Right lobe of liver (tissue), 6 donors: ENCODE data around the gene UACA. TPM values are rescaled to one million over a fixed set of nuclear protein-coding genes. Genes with fewer than 3 reads are reported as not detected.
"Not testable (repeated sequence)": the region's sequence is repeated elsewhere in the genome, so short reads cannot be mapped to it uniquely, and the experiment has no call there.

Experiments
- ATAC-seq, 4 donors: fragments of 200-7000 bp; cut with Tn5 transposase; one replicate each; pipeline ENCODE4 v1.9.1; 2020; ENCODE audit warnings: mild to moderate bottlenecking in 4 of 4, moderate library complexity in 4 of 4
- DNase-seq, 3 donors: peaks; one replicate each; pipeline ENCODE4 v3.0.0-alpha.2; 2020
- H3K27ac ChIP-seq, 3 donors: fragments of 200-600 bp; one replicate each; pipeline ENCODE4 v1.8.0; 2022
- H3K27me3 ChIP-seq, 2 donors: fragments of 200-600 bp; one replicate each; pipeline ENCODE4 v1.8.0; 2022
- H3K36me3 ChIP-seq, 4 donors: fragments of 200-600 bp; sonication (generic) in 1 of 4; one replicate each; pipeline versions ENCODE4 v1.5.1 to v1.8.0; 2017 to 2022; ENCODE audit warnings: control low read depth in 1 of 4
- H3K4me1 ChIP-seq, 4 donors: fragments of 200-600 bp; sonication (generic) in 1 of 4; one replicate each; pipeline versions ENCODE4 v1.5.1 to v1.8.0; 2017 to 2022; ENCODE audit warnings: control low read depth in 1 of 4
- H3K4me3 ChIP-seq, 3 donors: fragments of 200-600 bp; one replicate each; pipeline ENCODE4 v1.8.0; 2022
- H3K9me3 ChIP-seq, 4 donors: fragments of 200-600 bp; sonication (generic) in 1 of 4; one replicate each; pipeline versions ENCODE4 v1.5.1 to v1.8.0; 2017 to 2022; ENCODE audit warnings: control low read depth in 1 of 4
- POLR2A ChIP-seq: fragments of 450-650 bp; IDR thresholded peaks from one replicate; pipeline ENCODE4 v1.6.1; 2017; ENCODE audit warnings: antibody characterized with exemption, mild to moderate bottlenecking
- WGBS: methylation state at CpG from one replicate; pipeline ENCODE4 v1.1.6; 2018; ENCODE audit warnings: low coverage, low lambda C conversion rate; ENCODE audit not compliant: insufficient coverage; ENCODE audit errors: missing lambda C conversion rate; 5-methylcytosine and 5-hydroxymethylcytosine counted together
- intact Hi-C, 2 donors: fragments of 100-400 bp; cut with DNase I; formaldehyde crosslinking; loops; one replicate each; pipeline versions ENCODE4 v1.11.2 to v1.14.1; 2022
- total RNA-seq, 6 experiments: library from RNA; depleted of rRNA in 2 of 6; stranded (reverse); fragments of >200 nt in 2 of 6; fragmentation: NEBNext Ultra II Directional in 3 of 6; extraction: Animal tissue kit (Norgen Biotek cat#: 25700) in 3 of 6; gene quantifications; one replicate each; pipeline versions ENCODE4 v1.1.0 to v1.2.4, GENCODE V29; 2016 to 2023
- TF ChIP-seq, protein P1 (sequence below), 4 donors: fragments of 200-600 bp in 3 of 4; fragments of 450-650 bp in 1 of 4; IDR thresholded peaks; one replicate each; pipeline versions ENCODE4 v1.5.1 to v1.8.0; 2016 to 2022; ENCODE audit warnings: antibody characterized with exemption in 4 of 4, mild to moderate bottlenecking in 2 of 4
- donor health status: DM: no; HTN: yes; CAD: no.
- donor health status: DM: no; HTN: no; CAD: no.
- donor health status: DM: no; HTN: no; CAD: no.
- donor health status: DM: no; HTN: yes; CAD: no.
- donor health status: DM: no; HTN: yes; CAD: no.

UACA gene
- total RNA-seq, 6 experiments from 2014 or later: 10.1 to 22.3 (median 14.4) TPM

DNA sequence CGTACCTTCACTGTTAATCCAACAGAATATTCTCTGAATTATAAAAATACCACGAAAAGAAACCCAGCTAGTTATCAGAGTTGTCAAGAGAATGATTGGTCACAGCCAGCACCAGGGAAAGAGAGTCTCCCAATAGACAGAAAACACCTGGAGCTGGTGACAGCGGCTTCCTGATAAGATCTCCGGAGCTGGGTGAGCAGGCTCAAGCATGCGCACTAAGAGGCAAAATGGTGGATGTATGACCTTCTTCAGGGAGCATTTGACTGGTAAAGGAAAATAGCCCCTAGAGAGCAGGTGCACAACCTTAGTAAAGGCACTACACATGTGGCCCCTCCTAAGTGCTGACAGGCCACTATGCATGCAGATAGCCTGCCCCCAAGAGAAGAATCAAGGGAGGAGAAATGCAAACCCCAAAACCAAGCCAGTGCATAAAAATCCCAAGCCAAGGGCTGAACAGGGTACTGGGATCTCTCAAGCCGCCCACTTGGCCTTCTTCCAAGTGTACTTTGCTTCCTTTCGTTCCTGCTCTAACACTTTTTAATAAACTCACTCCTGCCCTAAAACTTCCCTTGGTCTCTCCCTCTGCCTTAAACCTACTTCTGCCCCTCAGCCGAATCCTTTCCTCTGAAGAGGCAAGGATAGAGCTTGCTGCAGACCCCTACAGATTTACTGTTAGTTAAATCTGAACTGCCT is 93.2 kb downstream of the UACA start:
- intact Hi-C loops: no loop called here
- H3K27ac ChIP-seq: no peak overlapping the region
- ATAC-seq: peak; percentile 73 to 86 (median 78)

DNA sequence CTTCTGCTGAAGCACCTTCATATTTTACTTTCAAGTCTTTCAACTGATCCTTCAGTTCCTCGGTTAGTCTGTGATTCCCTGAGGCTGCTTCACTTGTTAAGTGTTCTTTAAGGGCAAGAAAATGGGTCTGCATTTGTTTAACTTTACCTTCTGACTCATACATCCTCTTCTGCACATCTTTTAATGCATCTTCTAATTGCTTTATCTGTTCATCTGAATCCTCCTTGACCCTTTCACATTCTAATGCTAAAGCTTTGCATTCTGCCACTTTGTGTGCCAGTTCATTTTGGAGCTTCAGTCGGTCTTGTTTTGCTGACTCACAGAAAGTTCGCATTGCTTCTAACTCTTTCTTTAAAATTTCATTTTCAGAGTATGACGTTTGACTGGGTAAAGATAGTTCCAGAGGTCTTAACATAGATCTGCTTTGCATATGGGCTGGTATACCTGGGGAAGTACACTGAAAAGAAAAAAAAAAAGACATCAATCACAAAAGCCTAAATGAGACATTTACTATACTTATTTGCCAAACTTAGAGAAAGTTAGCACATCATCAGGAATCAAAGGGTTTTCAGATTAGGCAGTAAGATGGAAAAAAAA is 94.3 kb downstream of the UACA start:
- H3K4me1 ChIP-seq: peaks cover 0 to 7% (median 3%) of the 10 kb centered on the region in 4 donors
- intact Hi-C loops: no loop called here
- no peak for DNase-seq
- ATAC-seq: no peak
- peaks cover 0 to 17% (median 0%) of the 10 kb centered on the region in 4 donors for H3K36me3 ChIP-seq
- 67% methylated on average over 4 of the region's 4 CpGs for WGBS
- no peaks in the 10 kb centered on the region for H3K9me3 ChIP-seq
- no peak overlapping the region for H3K4me3 ChIP-seq
- H3K27me3 ChIP-seq: no peaks in the 10 kb centered on the region
- no peak overlapping the region for H3K27ac ChIP-seq
- TF ChIP-seq, protein P1, sequence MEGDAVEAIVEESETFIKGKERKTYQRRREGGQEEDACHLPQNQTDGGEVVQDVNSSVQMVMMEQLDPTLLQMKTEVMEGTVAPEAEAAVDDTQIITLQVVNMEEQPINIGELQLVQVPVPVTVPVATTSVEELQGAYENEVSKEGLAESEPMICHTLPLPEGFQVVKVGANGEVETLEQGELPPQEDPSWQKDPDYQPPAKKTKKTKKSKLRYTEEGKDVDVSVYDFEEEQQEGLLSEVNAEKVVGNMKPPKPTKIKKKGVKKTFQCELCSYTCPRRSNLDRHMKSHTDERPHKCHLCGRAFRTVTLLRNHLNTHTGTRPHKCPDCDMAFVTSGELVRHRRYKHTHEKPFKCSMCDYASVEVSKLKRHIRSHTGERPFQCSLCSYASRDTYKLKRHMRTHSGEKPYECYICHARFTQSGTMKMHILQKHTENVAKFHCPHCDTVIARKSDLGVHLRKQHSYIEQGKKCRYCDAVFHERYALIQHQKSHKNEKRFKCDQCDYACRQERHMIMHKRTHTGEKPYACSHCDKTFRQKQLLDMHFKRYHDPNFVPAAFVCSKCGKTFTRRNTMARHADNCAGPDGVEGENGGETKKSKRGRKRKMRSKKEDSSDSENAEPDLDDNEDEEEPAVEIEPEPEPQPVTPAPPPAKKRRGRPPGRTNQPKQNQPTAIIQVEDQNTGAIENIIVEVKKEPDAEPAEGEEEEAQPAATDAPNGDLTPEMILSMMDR (IDR thresholded peaks at IDR 0.05): no peak
- TF ChIP-seq POLR2A: no peak

More for the DNA sequence above, 93.2 kb downstream of the UACA start:
- 44% methylated on average over 8 of the region's 8 CpGs for WGBS
- no peak for TF ChIP-seq POLR2A
- TF ChIP-seq, protein P1 (IDR thresholded peaks at IDR 0.05): no peak
- H3K4me3 ChIP-seq: no peak overlapping the region
- H3K27me3 ChIP-seq: no peaks in the 10 kb centered on the region
- no peaks in the 10 kb centered on the region for H3K9me3 ChIP-seq
- peaks cover 0 to 9% (median 0%) of the 10 kb centered on the region in 4 donors for H3K36me3 ChIP-seq
- DNase-seq: peak in 1 of 3 donors; percentile 71
- peaks cover 0 to 7% (median 3%) of the 10 kb centered on the region in 4 donors for H3K4me1 ChIP-seq

DNA sequence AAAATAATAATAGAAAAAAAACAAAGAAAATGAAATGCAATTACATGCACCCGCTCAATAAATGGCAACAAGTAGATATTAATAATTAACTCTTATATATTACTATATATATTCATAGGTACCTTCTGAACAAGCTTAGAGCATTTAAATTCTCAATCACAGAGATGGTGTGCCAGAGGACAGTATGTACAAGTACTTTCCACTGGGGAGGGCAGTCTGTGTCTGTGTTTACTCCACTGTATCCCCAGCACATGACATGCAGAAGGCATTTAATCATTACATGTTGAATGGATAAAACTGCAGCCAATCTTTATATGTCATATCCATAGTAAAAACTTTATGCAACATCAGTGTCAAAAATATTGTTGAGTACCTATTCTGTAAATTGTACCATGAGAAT is 97.8 kb downstream of the UACA start:
- ATAC-seq: no peak

DNA sequence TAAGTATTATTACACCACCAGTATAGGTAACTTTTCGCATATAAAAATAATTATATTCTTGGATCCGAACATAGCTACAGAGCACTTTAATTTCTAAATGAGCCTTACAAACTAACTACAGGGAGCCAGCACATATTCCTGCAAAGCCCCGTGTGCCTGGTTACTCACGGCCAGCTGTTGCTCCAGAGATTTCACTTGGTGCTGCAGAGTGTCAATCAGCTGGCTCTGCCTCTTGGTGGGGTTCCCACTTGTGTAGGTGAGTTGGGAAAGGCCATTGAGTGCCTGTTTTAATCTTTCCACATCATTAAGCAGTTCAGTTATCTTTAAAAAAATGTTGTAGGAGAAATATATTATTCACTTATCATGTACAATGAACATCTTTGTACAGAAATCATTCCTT is 98.9 kb downstream of the UACA start:
- WGBS: 92% methylated on average over 2 of the region's 4 CpGs
- Histone ChIP-seq H3K27me3 (no peaks in the 10 kb centered on the region), H3K27ac (no peak overlapping the region), H3K9me3 (no peaks in the 10 kb centered on the region), H3K4me1 (no peaks in the 10 kb centered on the region), H3K36me3 (peaks cover 0 to 20% (median 0%) of the 10 kb centered on the region in 4 donors), H3K4me3 (no peak overlapping the region)
- DNase-seq (no peak), ATAC-seq (no peak)
- intact Hi-C loops: no loop called here
- TF ChIP-seq, protein P1 (IDR thresholded peaks at IDR 0.05): no peak
- no peak for TF ChIP-seq POLR2A

More for the DNA sequence above, 97.8 kb downstream of the UACA start:
- no peak for TF ChIP-seq POLR2A
- Histone ChIP-seq H3K4me3 (no peak overlapping the region), H3K27me3 (no peaks in the 10 kb centered on the region), H3K4me1 (peaks cover 0 to 7% (median 3%) of the 10 kb centered on the region in 4 donors), H3K36me3 (peaks cover 0 to 20% (median 0%) of the 10 kb centered on the region in 4 donors), H3K9me3 (no peaks in the 10 kb centered on the region), H3K27ac (no peak overlapping the region)
- WGBS: 100% methylated on average over 1 of the region's 1 CpG
- intact Hi-C loops: no loop called here
- no peak for DNase-seq

DNA sequence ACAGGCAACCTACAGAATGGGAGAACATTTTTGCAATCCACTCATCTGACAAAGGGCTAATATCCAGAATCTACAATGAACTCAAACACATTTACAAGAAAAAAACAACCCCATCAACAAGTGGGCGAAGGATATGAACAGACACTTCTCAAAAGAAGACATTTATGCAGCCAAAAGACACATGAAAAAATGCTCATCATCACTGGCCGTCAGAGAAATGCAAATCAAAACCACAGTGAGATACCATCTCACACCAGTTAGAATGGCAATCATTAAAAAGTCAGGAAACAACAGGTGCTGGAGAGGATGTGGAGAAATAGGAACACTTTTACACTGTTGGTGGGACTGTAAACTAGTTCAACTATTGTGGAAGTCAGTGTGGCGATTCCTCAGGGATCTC is 100.3 kb downstream of the UACA start:
- peaks cover 0 to 15% (median 0%) of the 10 kb centered on the region in 4 donors for H3K36me3 ChIP-seq
- H3K9me3 ChIP-seq, H3K4me3 ChIP-seq, intact Hi-C loops, H3K4me1 ChIP-seq, DNase-seq, ATAC-seq, H3K27ac ChIP-seq, H3K27me3 ChIP-seq: not testable (repeated sequence)
- 89% methylated on average over 2 of the region's 3 CpGs for WGBS
